Activated T-helper 1 cell treated with Interleukin-2 at 50 U/mL for 16 hours (primary cell): Measurements from ENCODE around the gene CCDC88A.
"Not testable (repeated sequence)": the region's sequence is repeated elsewhere in the genome, so short reads cannot be mapped to it uniquely, and the experiment has no call there.

Source experiments
- DNase-seq: peaks from one replicate; pipeline ENCODE4 v3.0.0-alpha.2; 2020; ENCODE audit warnings: low read depth

CCDC88A gene

GRCh38 chr2:55421326-55421725, 1.7 kb upstream of the CCDC88A start:
- no peak for DNase-seq

GRCh38 chr2:55420871-55421270, 1.2 kb upstream of the CCDC88A start:
- no peak for DNase-seq

- no peak for DNase-seq
Measured at GRCh38 chr2:55420439-55420725, 726 bp upstream of the CCDC88A start.

- no peak for DNase-seq
Measured at GRCh38 chr2:55419233-55419678, 400 bp downstream of the CCDC88A start.

GRCh38 chr2:55418512-55419232, 984 bp downstream of the CCDC88A start:
- no peak for DNase-seq

- DNase-seq, result no peak
Measured at GRCh38 chr2:55418072-55418471, 1.6 kb downstream of the CCDC88A start.

GRCh38 chr2:55416786-55417568, 2.7 kb downstream of the CCDC88A start:
- DNase-seq, result no peak

GRCh38 chr2:55415300-55415699, 4.4 kb downstream of the CCDC88A start:
- no peak for DNase-seq

- DNase-seq, result no peak
Measured at GRCh38 chr2:55408918-55409868, 10.5 kb downstream of the CCDC88A start.

- DNase-seq, result no peak
Measured at GRCh38 chr2:55408098-55408882, 11.4 kb downstream of the CCDC88A start.

GRCh38 chr2:55405116-55405515, 14.5 kb downstream of the CCDC88A start:
- DNase-seq, result no peak

GRCh38 chr2:55403256-55403998, 16.2 kb downstream of the CCDC88A start:
- DNase-seq, result no peak

GRCh38 chr2:55401124-55401523, 18.5 kb downstream of the CCDC88A start:
- DNase-seq, result no peak

GRCh38 chr2:55400332-55400731, 19.3 kb downstream of the CCDC88A start:
- no peak for DNase-seq

- no peak for DNase-seq
Measured at GRCh38 chr2:55399815-55400214, 19.8 kb downstream of the CCDC88A start.

GRCh38 chr2:55395724-55396605, 23.7 kb downstream of the CCDC88A start:
- DNase-seq, result no peak

GRCh38 chr2:55391615-55392242, 27.9 kb downstream of the CCDC88A start:
- no peak for DNase-seq

- no peak for DNase-seq
Measured at GRCh38 chr2:55391155-55391554, 28.5 kb downstream of the CCDC88A start.

- DNase-seq, result not testable (repeated sequence)
Measured at GRCh38 chr2:55385516-55385915, 34.1 kb downstream of the CCDC88A start.
